K562 (cell line): Measurements from ENCODE around the gene POMGNT1. TPM values are rescaled to one million over a fixed set of nuclear protein-coding genes. Genes with fewer than 3 reads are reported as not detected.

Experiments used
- BRF1 ChIP-seq: IDR thresholded peaks from 3 replicates; pipeline ENCODE4 v1.6.1; 2011; ENCODE audit warnings: borderline replicate concordance, mild to moderate bottlenecking; ENCODE audit not compliant: insufficient read length; ENCODE audit errors: extremely low read depth
- ELF4 ChIP-seq: fragments of 450-650 bp; formaldehyde crosslinking; IDR thresholded peaks from 2 replicates; pipeline ENCODE4 v1.4.0; 2022; ENCODE audit warnings: missing genetic modification characterization
- FOXJ3 ChIP-seq: sonication (generic); formaldehyde crosslinking; IDR thresholded peaks from 2 replicates; pipeline ENCODE4 v1.4.0; 2020; ENCODE audit warnings: mild to moderate bottlenecking, missing genetic modification reagents
- MEIS2 ChIP-seq: fragments of 450-650 bp; IDR thresholded peaks from 2 replicates; pipeline ENCODE4 v1.6.1; 2014; ENCODE audit warnings: mild to moderate bottlenecking; ENCODE audit not compliant: partially characterized antibody
- NKRF ChIP-seq: fragments of 450-650 bp; IDR thresholded peaks from 2 replicates; pipeline ENCODE4 v1.6.1; 2016; ENCODE audit warnings: borderline replicate concordance
- PBX2 ChIP-seq, 2 experiments: IDR thresholded peaks in 1 of 2; conservative IDR thresholded peaks in 1 of 2; 2 replicates each; pipeline ENCODE4 v1.6.1; 2016; ENCODE audit warnings: low read depth in 2 of 2, mild to moderate bottlenecking in 1 of 2, missing compliant biosample characterization in 1 of 2, missing genetic modification characterization in 1 of 2, moderate library complexity in 1 of 2
- PHB ChIP-seq: fragments of 250-450 bp; sonication (Bioruptor Pico); IDR thresholded peaks from 2 replicates; pipeline ENCODE4 v1.5.0; 2021
- RBFOX2 ChIP-seq: fragments of 200-400 bp; formaldehyde crosslinking; IDR thresholded peaks from 2 replicates; pipeline ENCODE4 v1.6.1; 2017; ENCODE audit warnings: low read depth, mild to moderate bottlenecking, low read length, moderate library complexity
- RBM14 ChIP-seq: fragments of 200-400 bp; formaldehyde crosslinking; IDR thresholded peaks from 2 replicates; pipeline ENCODE4 v1.6.1; 2018; ENCODE audit warnings: low read depth, mild to moderate bottlenecking, low read length, moderate library complexity, borderline replicate concordance; ENCODE audit not compliant: insufficient read depth
- RBM25 ChIP-seq: fragments of 200-400 bp; formaldehyde crosslinking; IDR thresholded peaks from 2 replicates; pipeline ENCODE4 v1.6.1; 2018; ENCODE audit warnings: low read length, low read depth, moderate library complexity; ENCODE audit not compliant: severe bottlenecking
- SIX5 ChIP-seq, 2 experiments: IDR thresholded peaks; 2 replicates each; pipeline ENCODE4 v1.6.1; 2011; ENCODE audit warnings: low read length in 2 of 2, borderline replicate concordance in 1 of 2, low read depth in 1 of 2, mild to moderate bottlenecking in 1 of 2, moderate library complexity in 1 of 2; ENCODE audit not compliant: insufficient read depth in 1 of 2
- SMARCA5 ChIP-seq: fragments of 450-650 bp; IDR thresholded peaks from 2 replicates; pipeline ENCODE4 v1.6.1; 2016
- SRSF3 ChIP-seq: fragments of 200-400 bp; formaldehyde crosslinking; IDR thresholded peaks from 2 replicates; pipeline ENCODE4 v1.6.1; 2016; ENCODE audit warnings: mild to moderate bottlenecking, low read length, moderate library complexity; ENCODE audit not compliant: insufficient read depth
- SRSF9 ChIP-seq: fragments of 200-400 bp; formaldehyde crosslinking; IDR thresholded peaks from 2 replicates; pipeline ENCODE4 v1.6.1; 2017; ENCODE audit warnings: low read depth, low read length, borderline replicate concordance
- TAF15 ChIP-seq: fragments of 200-400 bp; formaldehyde crosslinking; IDR thresholded peaks from 2 replicates; pipeline ENCODE4 v1.6.1; 2017; ENCODE audit warnings: mild to moderate bottlenecking, low read depth, low read length, moderate library complexity
- TAL1 ChIP-seq: fragments of 450-650 bp; IDR thresholded peaks from 2 replicates; pipeline ENCODE4 v1.6.1; 2016; ENCODE audit warnings: mild to moderate bottlenecking
- TCF7 ChIP-seq: sonication (generic); IDR thresholded peaks from 2 replicates; pipeline ENCODE4 v1.6.1; 2016; ENCODE audit warnings: antibody characterized with exemption, borderline replicate concordance
- ZNF143 ChIP-seq: sonication (generic); formaldehyde crosslinking; IDR thresholded peaks from 2 replicates; pipeline ENCODE4 v1.9.0; 2022; ENCODE audit warnings: mild to moderate bottlenecking, missing genetic modification reagents
- ZNF668 ChIP-seq: fragments of 250-450 bp; sonication (Bioruptor Pico); IDR thresholded peaks from 2 replicates; pipeline ENCODE4 v1.8.0; 2022; ENCODE audit warnings: mild to moderate bottlenecking, inconsistent platforms
- ZNF717 ChIP-seq: fragments of 250-450 bp; sonication (Bioruptor Pico); IDR thresholded peaks from 2 replicates; pipeline ENCODE4 v1.5.0; 2021
- polyA plus RNA-seq, 8 experiments: library from polyadenylated mRNA; depleted of rRNA in 4 of 8; stranded (reverse) in 5 of 8; unstranded in 3 of 8; fragments of >200 nt; fragmentation: Nextera tagmentation in 2 of 8; fragmentation: Illumina TruSeq in 1 of 8; extraction: Ambion mirVana in 2 of 8; extraction: Trizol in 1 of 8; gene quantifications; 2 replicates each; pipeline versions ENCODE4 v1.2.1 to v1.2.3, GENCODE V29; 2011 to 2014; ENCODE audit warnings: inconsistent platforms in 1 of 8, missing spikeins in 1 of 8
- total RNA-seq, 7 experiments: library from RNA; depleted of rRNA in 6 of 7; stranded (reverse); fragments of >200 nt in 6 of 7; fragmentation: Illumina TruSeq in 2 of 7; extraction: Trizol in 2 of 7; gene quantifications; 2 replicates each; pipeline versions ENCODE4 v1.2.1 to v1.2.3, GENCODE V29; 2011 to 2021; ENCODE audit warnings: low replicate concordance in 1 of 7
- TF ChIP-seq, protein P1 (sequence below): sonication (generic); formaldehyde crosslinking; IDR thresholded peaks from 2 replicates; pipeline ENCODE4 v1.8.0; 2022; ENCODE audit warnings: missing genetic modification reagents, mild to moderate bottlenecking, moderate library complexity, borderline replicate concordance

Gene POMGNT1
- total and polyA plus RNA-seq, 9 of the 15 experiments (the other 6 are each of a cell fraction or from before 2014, with no cell fraction given) = 14.1 to 58.9 (median 37.8) TPM

DNA sequence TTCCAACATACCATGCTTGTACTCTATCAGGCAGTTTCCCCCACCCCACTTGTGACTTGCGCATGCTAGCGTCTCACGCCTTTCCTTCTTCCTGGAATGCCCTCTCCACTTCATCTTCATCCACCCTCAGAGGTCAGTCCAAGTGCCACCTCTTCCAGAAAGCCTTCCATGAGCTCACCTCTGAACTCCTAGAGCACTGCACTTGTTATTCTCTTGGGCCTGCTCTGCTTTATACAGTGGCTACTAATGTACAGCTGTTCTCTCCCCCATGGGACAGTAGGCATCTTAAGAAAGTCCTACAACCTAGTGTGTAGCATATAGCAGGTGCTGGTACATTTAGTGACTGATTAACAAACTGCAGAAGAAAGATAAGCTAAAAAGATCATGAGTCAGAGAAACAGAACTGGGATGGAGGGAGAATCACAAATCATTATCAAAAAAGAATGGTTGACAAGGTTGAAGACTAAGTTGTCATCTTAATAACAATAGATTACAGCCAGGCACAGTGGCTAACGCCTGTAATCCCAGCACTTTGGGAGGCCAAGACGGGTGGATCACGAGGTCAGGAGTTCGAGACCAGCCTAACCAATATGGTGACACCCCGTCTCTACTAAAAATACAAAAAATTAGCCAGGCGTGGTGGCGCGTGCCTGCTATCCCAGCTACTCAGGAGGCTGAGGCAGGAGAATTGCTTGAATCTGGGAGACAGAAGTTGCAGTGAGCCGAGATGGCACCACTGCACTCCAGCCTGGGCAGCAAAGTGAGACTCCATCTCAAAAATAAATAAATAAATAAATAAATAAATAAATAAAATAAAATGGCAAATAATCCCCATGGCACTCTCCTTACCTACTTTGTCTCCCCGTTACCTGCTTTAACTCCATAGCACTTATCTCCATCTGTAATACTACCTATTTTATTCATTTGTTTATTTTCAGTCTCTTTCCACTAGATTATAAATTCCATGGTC is 39.6 kb downstream of the POMGNT1 start (continued):
- 0 out of 2 replicates have a peak, but pooled peaks have one; percentile 78 for TF ChIP-seq ELF4 (CRISPR knock-in tag)
- peak; percentile 27 for TF ChIP-seq RBM25
- no peak for TF ChIP-seq ZNF717 (CRISPR knock-in tag)
- no peak for TF ChIP-seq RBFOX2
- TF ChIP-seq PHB (CRISPR knock-in tag) = no peak
- TF ChIP-seq TAF15 = no peak
- peak; percentile 72; the same call in 1 of the 2 replicates for TF ChIP-seq ZNF668 (CRISPR knock-in tag)
- no peak for TF ChIP-seq ZNF143 (CRISPR knock-in tag)
- TF ChIP-seq NKRF = peak; percentile 24; the same call in 1 of the 2 replicates
- peak; percentile 41; the same call in 1 of the 2 replicates for TF ChIP-seq TCF7
- TF ChIP-seq TAL1 = peak; percentile 100
- no peak for TF ChIP-seq SIX5 (IDR thresholded peaks at IDR 0.05; ENCODE audit: borderline replicate concordance in 1 of 2, insufficient read depth in 1 of 2, low read depth in 1 of 2, low read length in 2 of 2)
- peak; percentile 100 for TF ChIP-seq MEIS2
- TF ChIP-seq SRSF3 = no peak
- TF ChIP-seq BRF1 = no peak
- no peak for TF ChIP-seq SRSF9
- TF ChIP-seq, protein P1, sequence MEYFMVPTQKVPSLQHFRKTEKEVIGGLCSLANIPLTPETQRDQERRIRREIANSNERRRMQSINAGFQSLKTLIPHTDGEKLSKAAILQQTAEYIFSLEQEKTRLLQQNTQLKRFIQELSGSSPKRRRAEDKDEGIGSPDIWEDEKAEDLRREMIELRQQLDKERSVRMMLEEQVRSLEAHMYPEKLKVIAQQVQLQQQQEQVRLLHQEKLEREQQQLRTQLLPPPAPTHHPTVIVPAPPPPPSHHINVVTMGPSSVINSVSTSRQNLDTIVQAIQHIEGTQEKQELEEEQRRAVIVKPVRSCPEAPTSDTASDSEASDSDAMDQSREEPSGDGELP (CRISPR knock-in tag) = peak; percentile 96
- no peak for TF ChIP-seq FOXJ3 (CRISPR knock-in tag)
- peak; percentile 98 for TF ChIP-seq SMARCA5
- TF ChIP-seq RBM14 = no peak
- TF ChIP-seq PBX2 (CRISPR knock-in tag; IDR thresholded peaks at IDR 0.05; ENCODE audit: low read depth) = no peak
- peak; percentile 99 for TF ChIP-seq PBX2 (tag; conservative IDR thresholded peaks at IDR 0.05; ENCODE audit: low read depth)
